CD4-positive, alpha-beta T cell treated with Interleukin-17A for 1 hour (primary cell): ENCODE data around the gene PYDC2.
"Not testable (repeated sequence)": the region's sequence is repeated elsewhere in the genome, so short reads cannot be mapped to it uniquely, and the experiment has no call there.

Experiments
- DNase-seq: peaks from one replicate; pipeline ENCODE4 v3.0.0-alpha.2; 2020

Gene PYDC2

DNA sequence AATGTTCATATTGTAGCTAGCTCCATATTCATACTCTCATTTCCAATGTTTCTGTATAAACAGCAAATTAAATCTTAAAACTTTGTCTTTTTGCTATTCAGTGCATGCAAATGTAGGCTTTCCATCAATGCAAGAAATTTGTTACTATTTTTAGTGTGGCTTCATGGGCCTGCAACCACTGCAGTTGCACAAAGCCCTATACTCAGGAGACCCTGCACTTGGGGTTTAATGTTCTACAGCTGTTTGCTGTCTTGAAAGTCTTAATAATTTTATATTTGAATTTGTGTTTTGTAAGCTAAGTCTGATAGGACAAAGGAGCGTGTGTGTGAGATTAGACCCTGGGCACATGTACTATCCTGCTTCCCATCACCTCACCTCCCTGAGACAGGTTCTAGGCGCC lies 9.6 kb downstream of the PYDC2 start:
- DNase-seq: no peak

DNA sequence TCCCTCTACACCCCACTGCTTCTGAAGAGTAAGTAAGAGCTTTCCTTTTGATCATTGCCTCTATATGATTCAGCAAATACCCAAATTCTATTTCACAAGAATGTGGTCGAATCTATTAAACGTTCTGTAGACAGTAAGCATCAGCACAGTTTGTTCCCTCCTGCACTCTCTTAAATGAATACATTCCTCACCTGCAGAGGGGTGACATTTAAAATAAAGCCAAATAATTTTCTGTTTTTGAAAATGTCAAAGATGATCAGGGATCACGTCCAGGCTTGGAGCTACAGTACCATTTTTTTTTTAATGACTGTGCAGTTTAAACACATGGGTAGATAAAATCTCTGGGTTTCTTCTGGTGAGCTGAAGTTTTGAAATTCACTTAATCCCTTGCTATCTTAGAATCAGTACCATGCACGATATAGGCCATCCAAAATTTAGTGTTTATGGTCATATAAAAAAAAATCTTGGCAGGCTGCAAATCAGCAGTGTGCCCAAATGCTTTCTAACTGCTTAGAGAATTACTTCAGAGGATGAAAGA lies 12.8 kb downstream of the PYDC2 start:
- DNase-seq: no peak

DNA sequence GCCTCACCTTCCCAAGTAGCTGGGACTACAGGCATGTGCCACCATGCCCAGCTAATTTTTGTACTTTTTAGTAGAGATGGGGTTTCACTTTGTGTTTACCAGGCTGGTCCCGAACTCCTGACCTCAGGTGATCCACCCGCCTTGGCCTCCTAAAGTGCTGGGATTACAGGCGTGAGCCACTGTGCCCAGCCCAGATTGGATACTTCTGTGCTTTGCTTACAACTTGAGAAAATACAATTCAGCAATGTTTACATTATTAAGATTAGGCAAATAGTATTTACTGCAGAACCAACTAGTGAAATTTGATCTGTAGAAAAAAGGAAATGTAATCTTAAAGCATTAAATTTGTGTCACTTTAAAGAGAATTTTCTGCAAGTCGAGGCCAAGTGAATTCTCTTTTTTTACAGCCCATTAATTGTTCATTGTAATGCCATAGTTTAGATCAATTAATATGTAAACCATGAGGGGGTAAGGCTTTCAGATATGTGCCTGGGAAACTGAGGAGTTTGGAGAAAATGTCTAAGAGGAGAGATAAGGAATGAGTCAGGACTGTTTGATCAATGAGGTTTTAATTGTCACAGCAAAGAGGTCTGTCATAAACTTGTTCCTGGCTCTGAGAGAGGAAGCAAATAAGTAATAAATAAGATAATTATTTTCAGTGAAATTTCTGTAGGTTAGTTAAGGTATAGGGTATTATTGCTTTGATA lies 15.3 kb downstream of the PYDC2 start:
- no peak for DNase-seq

DNA sequence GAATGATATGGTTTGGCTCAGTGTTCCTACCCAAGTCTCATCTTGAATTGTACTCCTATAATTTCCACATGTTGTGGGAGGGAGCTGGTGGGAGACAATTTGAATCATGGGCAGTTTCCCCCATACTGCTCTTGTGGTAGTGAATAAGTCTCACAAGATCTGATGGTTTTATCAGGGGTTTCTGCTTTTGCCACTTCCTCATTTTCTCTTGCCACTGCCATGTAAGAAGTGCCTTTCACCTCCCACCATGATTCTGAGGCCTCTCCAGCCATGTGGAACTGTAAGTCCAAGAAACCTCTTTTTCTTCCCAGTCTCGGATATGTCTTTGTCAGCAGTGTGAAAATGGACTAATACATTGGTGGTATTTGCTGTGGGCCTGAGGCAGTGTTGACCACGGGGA lies 23.0 kb downstream of the PYDC2 start:
- DNase-seq: not testable (repeated sequence)

DNA sequence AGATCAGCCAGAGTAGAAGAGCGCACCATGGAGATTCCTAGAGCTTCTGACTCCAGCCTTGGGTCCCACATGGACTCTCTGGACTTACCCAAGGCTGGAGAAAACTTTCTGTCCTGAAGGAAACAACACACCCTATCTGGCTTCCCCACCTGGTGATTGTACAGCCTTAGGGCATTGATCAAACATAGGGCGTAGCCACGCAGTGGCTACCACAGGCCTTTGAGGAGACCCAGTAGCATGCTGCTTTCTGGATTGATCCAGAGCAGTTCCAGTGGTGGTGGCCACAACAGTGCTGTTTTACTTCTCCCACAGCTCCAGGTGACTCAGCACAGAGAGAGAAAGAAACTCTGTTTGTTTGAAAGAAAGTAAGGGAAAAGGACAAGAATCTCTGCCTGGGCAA lies 23.5 kb downstream of the PYDC2 start:
- no peak for DNase-seq

DNA sequence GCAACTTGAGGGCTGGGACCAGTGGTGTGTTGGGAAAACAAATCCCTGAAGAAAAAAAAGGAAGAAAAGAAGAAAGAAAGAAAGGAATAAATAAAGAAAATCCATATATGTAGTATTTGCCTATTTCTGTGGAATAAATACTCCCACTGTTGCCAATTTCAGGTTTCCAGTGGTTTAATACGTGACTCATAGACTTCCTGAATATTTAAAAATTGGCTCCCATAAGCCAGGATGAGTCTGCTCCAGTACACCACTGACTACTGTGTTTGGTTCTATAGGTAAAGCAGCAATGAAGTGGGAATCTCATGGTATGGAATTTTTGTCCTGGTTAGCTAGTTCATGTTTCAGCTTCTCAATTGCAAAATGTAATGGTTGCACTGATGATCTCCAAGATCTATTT lies 31.6 kb downstream of the PYDC2 start:
- DNase-seq: no peak

DNA sequence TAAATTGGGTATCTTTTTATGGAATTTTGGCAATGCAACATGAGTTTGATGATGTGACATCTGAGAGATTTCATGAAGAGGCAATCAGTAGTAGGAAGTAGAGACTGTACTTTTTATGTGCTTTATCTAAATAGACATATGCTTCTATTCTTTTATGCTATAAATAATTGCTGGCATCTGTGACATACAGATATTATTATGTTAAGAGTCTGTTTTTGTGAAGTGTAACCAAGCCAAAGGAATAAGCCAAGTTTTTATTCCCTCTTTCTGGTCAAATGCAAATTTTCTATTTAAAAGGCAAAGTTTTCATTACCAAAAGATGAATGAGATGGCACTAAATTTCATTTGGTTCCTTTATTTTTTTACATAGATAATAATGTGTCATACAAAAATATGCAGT lies 32.4 kb downstream of the PYDC2 start:
- no peak for DNase-seq

DNA sequence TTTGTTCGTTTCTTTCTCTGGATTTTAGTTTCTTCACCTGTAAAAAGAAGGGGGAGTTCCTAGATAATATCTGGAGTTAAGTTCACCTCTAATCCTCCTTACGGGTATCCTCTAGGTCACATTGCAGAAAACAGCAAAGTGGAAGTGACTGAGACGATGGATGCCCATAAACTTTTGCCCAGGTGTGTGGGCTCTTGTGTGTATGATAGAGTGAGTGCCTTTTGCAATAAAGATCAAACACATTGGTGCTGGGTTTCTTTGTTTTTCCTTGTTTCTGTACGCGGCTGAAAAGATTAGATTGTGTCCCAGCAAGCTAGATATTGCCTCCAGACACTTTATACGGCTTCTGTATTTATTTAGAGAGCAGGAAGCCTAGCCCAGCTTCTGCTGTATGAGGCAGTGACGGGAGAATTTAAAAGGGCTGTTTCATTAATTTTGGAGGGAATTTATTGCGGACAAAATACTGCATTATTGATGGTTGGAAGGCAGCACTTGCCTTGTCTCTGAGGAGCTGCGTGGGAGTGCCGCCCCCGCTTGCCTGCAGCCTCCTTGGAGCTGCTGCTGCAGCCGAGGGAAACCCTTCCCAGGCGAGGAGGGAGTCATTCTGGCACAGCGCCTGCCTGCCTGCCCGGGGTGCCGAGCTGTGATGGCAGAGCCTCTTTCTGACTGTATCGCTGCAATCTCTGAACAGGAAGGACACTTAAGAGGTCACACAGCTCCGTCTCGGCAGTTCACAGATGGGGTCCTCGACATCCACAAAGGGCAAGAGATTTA lies 38.5 kb downstream of the PYDC2 start:
- no peak for DNase-seq

DNA sequence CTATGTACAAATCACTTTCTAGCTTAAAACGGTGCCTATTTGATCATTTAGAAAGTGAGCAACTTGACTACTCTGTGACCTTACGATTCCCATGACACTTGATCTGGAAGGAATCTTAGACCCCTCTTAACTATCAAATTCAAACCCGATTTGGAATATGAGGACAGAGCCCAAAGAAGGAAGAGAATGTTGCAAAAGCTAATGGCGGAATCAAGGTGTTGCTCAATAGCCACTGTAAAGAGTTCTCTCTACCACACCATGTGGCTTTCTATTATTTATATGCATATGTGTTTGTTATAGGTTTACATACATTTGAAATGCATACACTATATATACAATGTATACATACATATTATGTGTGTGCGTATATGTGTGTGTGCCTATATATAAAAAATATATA lies 39.9 kb downstream of the PYDC2 start:
- no peak for DNase-seq

DNA sequence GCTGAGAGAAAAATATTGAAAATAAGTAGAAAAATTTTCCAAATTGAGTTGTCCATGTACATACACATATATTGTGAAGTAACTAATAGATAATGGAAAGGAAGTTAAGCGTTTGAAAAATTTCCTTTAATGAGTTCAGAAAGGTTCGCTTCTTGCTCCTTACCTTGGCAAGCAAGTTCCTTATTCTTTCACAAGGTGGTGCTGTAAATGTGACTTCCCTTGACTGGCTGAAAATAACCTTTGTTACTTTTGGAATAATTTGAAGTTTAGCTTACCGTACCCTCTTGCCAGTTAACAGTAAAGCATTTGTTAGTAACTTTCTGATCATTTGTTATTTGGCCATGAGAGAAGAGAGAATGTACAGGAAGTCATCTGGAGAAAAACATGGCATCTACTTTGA lies 41.6 kb downstream of the PYDC2 start:
- no peak for DNase-seq

DNA sequence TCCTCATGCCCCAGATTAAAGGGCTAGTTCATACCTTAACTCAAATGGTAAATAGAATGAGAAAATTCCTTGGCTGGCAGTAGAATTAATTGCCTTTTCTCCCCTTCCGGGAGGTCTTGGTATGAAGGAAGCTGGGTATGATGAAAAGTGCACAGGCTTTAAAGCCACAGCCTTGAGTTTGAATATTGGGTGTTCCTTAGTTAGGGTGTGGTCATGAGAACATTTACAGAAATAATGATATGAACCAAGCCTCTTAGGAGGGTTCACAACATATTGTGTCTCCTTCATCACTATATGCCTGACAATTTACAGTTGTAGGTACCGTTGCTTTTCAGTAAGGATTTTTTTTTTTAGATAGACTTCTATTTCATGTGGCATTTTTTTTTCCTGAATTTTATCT lies 48.1 kb downstream of the PYDC2 start:
- no peak for DNase-seq
